Thyroid gland (tissue), 4 donors: Measurements from ENCODE around the gene RNF141.

ENCODE experiments used
- POLR2A ChIP-seq, 2 donors: fragments of 450-650 bp; IDR thresholded peaks; one replicate each; pipeline ENCODE4 v1.6.1; 2017; ENCODE audit warnings: antibody characterized with exemption in 2 of 2, mild to moderate bottlenecking in 2 of 2, moderate library complexity in 1 of 2
- TF ChIP-seq, protein P1 (sequence below), 6 experiments: fragments of 200-600 bp in 3 of 6; fragments of 450-650 bp in 3 of 6; sonication (generic) in 3 of 6; IDR thresholded peaks; one replicate each; pipeline ENCODE4 v1.5.1; 2016 to 2019; ENCODE audit warnings: antibody characterized with exemption in 6 of 6, mild to moderate bottlenecking in 2 of 6, inconsistent platforms in 1 of 6, moderate library complexity in 1 of 6

DNA sequence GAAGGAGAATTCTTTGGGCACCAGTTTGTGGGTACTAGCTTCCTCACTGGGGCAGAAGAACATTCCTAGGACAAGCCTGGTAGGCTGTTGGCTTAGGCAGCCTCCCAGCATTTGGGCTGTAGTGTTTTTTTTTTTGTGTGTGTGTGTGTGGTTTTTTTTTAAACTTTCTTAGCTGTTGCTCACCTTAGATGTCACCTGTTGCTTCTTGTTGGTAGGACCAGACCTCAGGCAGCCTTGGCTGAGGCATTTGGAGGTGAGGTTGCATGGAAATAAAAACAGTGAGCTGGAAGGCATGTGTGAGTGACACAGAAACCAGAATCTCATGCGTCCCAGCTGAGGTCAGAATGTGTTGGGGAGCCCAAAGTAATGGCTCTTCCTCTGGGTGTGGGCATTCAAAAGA is 64.6 kb downstream of the RNF141 start:
- TF ChIP-seq, protein P1, sequence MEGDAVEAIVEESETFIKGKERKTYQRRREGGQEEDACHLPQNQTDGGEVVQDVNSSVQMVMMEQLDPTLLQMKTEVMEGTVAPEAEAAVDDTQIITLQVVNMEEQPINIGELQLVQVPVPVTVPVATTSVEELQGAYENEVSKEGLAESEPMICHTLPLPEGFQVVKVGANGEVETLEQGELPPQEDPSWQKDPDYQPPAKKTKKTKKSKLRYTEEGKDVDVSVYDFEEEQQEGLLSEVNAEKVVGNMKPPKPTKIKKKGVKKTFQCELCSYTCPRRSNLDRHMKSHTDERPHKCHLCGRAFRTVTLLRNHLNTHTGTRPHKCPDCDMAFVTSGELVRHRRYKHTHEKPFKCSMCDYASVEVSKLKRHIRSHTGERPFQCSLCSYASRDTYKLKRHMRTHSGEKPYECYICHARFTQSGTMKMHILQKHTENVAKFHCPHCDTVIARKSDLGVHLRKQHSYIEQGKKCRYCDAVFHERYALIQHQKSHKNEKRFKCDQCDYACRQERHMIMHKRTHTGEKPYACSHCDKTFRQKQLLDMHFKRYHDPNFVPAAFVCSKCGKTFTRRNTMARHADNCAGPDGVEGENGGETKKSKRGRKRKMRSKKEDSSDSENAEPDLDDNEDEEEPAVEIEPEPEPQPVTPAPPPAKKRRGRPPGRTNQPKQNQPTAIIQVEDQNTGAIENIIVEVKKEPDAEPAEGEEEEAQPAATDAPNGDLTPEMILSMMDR (IDR thresholded peaks at IDR 0.05): no peak
- TF ChIP-seq POLR2A (IDR thresholded peaks at IDR 0.05): no peak
